Stomach (tissue), 4 donors: ENCODE results near the gene TNFRSF21.

ENCODE experiments used
- POLR2A ChIP-seq, 4 donors: fragments of 450-650 bp; IDR thresholded peaks; one replicate each; pipeline ENCODE4 v1.6.1; 2016; ENCODE audit warnings: antibody characterized with exemption in 4 of 4, control low read depth in 2 of 4, mild to moderate bottlenecking in 1 of 4, moderate library complexity in 1 of 4
- TF ChIP-seq, protein P1 (sequence below), 7 experiments: fragments of 450-650 bp in 4 of 7; fragments of 200-600 bp in 3 of 7; sonication (generic) in 3 of 7; IDR thresholded peaks; one replicate each; pipeline ENCODE4 v1.5.1; 2016 to 2019; ENCODE audit warnings: antibody characterized with exemption in 7 of 7, control low read depth in 2 of 7, mild to moderate bottlenecking in 1 of 7

- TF ChIP-seq, protein P1, sequence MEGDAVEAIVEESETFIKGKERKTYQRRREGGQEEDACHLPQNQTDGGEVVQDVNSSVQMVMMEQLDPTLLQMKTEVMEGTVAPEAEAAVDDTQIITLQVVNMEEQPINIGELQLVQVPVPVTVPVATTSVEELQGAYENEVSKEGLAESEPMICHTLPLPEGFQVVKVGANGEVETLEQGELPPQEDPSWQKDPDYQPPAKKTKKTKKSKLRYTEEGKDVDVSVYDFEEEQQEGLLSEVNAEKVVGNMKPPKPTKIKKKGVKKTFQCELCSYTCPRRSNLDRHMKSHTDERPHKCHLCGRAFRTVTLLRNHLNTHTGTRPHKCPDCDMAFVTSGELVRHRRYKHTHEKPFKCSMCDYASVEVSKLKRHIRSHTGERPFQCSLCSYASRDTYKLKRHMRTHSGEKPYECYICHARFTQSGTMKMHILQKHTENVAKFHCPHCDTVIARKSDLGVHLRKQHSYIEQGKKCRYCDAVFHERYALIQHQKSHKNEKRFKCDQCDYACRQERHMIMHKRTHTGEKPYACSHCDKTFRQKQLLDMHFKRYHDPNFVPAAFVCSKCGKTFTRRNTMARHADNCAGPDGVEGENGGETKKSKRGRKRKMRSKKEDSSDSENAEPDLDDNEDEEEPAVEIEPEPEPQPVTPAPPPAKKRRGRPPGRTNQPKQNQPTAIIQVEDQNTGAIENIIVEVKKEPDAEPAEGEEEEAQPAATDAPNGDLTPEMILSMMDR (IDR thresholded peaks at IDR 0.05) = no peak
- no peak for TF ChIP-seq POLR2A (IDR thresholded peaks at IDR 0.05)
These were observed 122.6 kb downstream of the TNFRSF21 start for GRCh38 chr6:47187113-47187512.
